LNCaP clone FGC (cell line): ENCODE measurements around the gene ENPP6.

Experiments used
- DNase-seq: peaks from one replicate; pipeline ENCODE4 v3.0.0-alpha.2; 2011; ENCODE audit warnings: low read depth
- H3K4me3 ChIP-seq: 2 replicates; pipeline ENCODE4 v1.5.1; 2011; ENCODE audit warnings: mild to moderate bottlenecking, low read depth, low read length, control low read depth
- TF ChIP-seq, protein P1 (sequence below): IDR thresholded peaks from 2 replicates; pipeline ENCODE4 v1.5.1; 2012; ENCODE audit warnings: mild to moderate bottlenecking; ENCODE audit not compliant: control insufficient read depth, insufficient read depth; ENCODE audit errors: extremely low read depth

ENPP6 gene

DNA sequence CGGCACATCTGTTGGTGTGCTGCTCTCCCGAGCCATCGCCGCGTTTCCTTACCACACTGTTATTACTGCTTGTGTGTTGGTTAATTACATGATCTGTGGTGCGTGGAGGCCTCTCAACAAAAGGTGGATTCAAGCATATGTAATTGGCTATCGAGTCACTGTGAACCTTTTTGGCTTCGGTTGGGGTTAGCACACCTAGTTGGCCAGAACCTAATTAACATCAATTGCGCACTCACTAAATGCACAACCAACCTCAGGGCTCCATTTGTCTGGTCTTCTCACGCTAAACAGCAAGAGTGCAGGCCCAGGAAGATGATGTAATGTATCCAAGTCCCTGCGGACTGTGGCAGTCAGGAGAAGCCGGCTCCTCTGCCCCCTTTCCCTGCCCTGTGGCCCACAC lies 17.4 kb downstream of the ENPP6 start:
- DNase-seq, result no peak
- no peak overlapping the region for H3K4me3 ChIP-seq
- TF ChIP-seq, protein P1, sequence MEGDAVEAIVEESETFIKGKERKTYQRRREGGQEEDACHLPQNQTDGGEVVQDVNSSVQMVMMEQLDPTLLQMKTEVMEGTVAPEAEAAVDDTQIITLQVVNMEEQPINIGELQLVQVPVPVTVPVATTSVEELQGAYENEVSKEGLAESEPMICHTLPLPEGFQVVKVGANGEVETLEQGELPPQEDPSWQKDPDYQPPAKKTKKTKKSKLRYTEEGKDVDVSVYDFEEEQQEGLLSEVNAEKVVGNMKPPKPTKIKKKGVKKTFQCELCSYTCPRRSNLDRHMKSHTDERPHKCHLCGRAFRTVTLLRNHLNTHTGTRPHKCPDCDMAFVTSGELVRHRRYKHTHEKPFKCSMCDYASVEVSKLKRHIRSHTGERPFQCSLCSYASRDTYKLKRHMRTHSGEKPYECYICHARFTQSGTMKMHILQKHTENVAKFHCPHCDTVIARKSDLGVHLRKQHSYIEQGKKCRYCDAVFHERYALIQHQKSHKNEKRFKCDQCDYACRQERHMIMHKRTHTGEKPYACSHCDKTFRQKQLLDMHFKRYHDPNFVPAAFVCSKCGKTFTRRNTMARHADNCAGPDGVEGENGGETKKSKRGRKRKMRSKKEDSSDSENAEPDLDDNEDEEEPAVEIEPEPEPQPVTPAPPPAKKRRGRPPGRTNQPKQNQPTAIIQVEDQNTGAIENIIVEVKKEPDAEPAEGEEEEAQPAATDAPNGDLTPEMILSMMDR, result no peak

DNA sequence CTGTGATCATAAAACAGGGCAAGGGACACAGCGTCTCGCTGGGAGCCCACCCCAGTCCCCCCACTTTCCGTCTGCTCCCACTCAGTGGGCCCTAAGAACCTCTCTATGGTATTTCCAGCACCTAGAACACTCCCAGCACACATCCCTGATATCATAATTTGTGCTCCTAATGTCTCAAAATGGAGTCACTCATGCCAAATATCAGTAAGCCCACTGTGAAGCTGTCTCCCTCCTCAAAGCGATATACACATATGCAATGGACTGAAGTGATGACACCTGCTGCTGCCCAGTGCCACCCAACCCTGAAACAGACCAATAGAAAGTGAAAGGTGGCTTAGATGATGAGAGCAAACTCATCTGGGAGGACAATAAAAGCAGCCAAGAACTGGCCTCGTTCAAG lies 17.9 kb downstream of the ENPP6 start:
- DNase-seq, result no peak
- TF ChIP-seq, protein P1, result no peak
- no peak overlapping the region for H3K4me3 ChIP-seq

DNA sequence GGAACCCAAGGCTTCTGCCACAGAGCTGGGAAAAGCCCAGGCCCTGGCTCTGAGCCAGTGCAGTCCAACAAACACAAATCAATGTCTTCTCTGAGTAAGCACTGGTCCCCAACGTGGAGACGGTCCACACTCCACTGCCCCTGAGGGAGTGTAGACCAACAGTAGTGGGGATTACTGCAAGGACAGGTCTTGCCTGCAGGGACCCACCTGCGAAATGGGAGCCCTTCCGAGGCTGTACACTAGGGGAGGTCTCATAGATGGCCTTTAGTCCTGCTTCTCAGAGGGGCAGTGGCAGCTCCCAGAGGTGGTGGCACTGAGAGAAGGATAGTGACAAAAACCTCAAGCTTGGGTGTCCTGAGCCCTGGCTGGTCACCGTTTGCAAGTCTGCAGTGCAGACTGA lies 19.5 kb downstream of the ENPP6 start:
- H3K4me3 ChIP-seq, result no peak overlapping the region
- no peak for DNase-seq
- TF ChIP-seq, protein P1, result no peak

DNA sequence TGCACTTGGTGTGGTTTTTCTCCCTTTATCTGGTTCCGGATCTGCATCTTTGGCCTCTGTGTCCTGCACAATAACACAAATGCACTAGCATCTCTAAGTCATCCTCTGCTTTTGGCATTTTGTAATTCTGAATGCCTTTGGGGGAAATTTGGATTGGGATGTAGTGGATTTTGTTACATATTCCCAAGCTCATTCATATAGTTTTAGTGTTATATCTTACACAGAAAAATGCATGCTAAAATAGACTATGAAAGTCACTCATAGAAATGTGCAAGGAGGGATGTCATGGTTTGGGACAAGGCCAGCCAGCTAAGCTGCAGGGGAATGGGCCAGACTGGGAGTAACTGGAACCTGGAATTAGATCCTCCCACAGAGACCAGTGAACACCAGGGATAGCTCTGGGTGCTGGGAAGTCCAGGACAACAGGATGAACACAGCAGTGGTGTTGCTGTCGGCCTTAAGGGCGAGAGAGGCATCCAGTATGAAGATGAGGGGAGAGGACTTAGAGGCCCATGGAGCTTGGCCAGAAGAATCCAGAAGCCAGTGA lies 20.1 kb downstream of the ENPP6 start:
- H3K4me3 ChIP-seq, result no peak overlapping the region
- TF ChIP-seq, protein P1, result no peak
- no peak for DNase-seq

DNA sequence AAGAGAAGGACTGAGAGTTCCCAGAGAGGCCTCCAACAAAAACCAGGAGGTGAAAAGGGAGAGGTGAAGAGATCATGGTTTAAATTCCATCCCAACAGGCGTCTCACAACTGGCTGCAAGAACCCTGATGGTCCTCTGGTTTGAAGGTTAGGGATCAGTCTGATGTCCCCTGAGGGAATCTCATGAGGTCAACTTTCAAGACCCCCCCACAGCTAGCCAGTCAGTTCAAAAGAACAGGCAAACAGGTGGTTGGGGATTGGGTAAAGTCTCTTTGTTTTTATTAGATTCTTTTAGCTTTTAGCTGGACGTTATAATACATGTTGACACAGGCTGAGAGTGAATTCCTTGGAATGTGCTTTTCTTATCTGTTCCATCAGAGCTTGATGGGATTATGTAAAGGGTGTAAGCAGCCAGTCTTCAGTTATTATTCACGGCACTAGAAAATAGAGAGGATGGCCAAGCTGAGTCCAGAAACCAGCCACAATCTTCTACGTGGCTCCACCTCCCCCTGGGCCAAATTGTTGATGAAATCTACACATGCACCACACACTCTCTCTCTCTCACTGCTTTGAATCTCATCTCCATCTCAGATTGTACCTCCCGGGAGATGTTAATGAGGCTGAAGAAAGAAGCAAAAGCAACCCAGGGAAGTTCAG lies 20.8 kb downstream of the ENPP6 start:
- peak; percentile 45 for DNase-seq
- no peak overlapping the region for H3K4me3 ChIP-seq
- TF ChIP-seq, protein P1, result no peak

DNA sequence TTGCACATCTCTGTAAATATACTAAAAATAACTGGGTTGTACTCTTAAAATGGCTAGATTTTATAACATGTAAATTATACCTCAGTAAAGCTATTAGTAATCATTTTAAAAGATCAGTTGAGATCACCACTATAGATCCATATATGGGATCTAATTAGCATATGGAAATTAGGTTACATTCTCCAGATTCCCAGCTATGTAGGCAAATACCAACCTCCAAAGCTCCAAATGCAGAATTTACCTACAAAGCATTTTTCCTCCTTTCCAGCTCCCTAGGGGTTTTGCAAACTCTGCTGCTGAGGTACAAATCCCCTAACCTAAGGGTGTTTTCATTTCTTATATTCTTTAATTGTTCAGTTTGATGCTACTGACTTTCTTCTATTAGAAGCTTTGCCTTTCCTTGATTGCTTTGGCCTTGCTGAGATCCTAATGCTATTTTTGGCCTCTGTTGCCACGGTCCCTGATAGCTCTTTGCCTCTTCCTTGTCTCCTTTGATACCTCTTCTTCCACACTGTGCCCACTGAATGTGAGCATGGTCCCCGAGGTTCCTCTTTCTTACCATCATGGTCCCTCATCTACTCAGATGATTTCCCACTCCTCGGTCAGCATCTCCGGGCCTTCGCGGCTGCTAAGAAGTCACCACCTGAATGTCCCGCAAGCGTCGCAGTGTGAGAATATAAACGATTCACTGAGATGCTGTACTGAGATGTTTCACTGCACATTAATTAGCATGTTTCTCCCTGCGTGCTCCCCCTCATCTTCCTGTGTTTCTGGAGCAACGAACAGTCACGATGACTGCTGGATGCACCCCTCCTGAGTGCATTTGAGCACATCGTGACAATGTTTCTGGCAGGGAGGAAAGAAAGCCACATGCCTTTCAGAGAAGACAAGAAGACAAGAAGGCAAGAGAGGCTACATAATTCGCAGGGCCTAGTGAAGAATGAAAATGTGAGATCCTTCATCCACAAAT lies 23.8 kb downstream of the ENPP6 start:
- TF ChIP-seq, protein P1, result no peak
- H3K4me3 ChIP-seq, result no peak overlapping the region
- DNase-seq, result no peak
